Endothelial cell of umbilical vein (primary cell): ENCODE measurements around the gene JUNB.

Experiments used
- CTCF ChIP-seq, 2 donors: IDR thresholded peaks; 1 replicate in 1 of 2; 2 replicates in 1 of 2; pipeline ENCODE4 v1.5.1; 2011; ENCODE audit warnings: low read length in 2 of 2, mild to moderate bottlenecking in 2 of 2, moderate library complexity in 2 of 2, control low read depth in 1 of 2, inconsistent platforms in 1 of 2, low read depth in 1 of 2; ENCODE audit not compliant: insufficient read depth in 1 of 2; ENCODE audit errors: extremely low read depth in 1 of 2
- EZH2 ChIP-seq: IDR thresholded peaks from 2 replicates; pipeline ENCODE4 v1.6.1; 2012; ENCODE audit warnings: borderline replicate concordance, low read depth, mild to moderate bottlenecking, moderate library complexity, low read length, inconsistent platforms; ENCODE audit not compliant: severe bottlenecking
- POLR2A ChIP-seq: IDR thresholded peaks from 2 replicates; pipeline ENCODE4 v1.6.1; 2012; ENCODE audit warnings: low read depth, mild to moderate bottlenecking, control low read depth, low read length
- POLR2AphosphoS5 ChIP-seq: IDR thresholded peaks from 2 replicates; pipeline ENCODE4 v1.6.1; 2012; ENCODE audit warnings: low read depth, mild to moderate bottlenecking, control low read depth, low read length, moderate library complexity; ENCODE audit not compliant: insufficient read depth

- TF ChIP-seq CTCF (IDR thresholded peaks at IDR 0.05; ENCODE audit: extremely low read depth in 1 of 2, insufficient read depth in 1 of 2, low read depth in 1 of 2, low read length in 2 of 2) (no peak), POLR2AphosphoS5 (no peak), POLR2A (no peak), EZH2 (no peak)
These were observed 39.7 kb upstream of the JUNB start, which contains the start of gene BEST2 for GRCh38 chr19:12751635-12752034.
